HEK293T (cell line): Measurements from ENCODE around the gene ASAP2.

Experiments
- ARNT ChIP-seq: fragments of 450-650 bp; IDR thresholded peaks from 2 replicates; pipeline ENCODE4 v1.6.1; 2017; ENCODE audit warnings: mild to moderate bottlenecking
- BHLHE40 ChIP-seq: fragments of 450-650 bp; IDR thresholded peaks from 2 replicates; pipeline ENCODE4 v1.6.1; 2016; ENCODE audit warnings: mild to moderate bottlenecking, moderate library complexity, borderline replicate concordance
- ELF4 ChIP-seq: fragments of 450-650 bp; IDR thresholded peaks from 2 replicates; pipeline ENCODE4 v1.6.1; 2017; ENCODE audit warnings: antibody characterized with exemption
- FOXA1 ChIP-seq: fragments of 450-650 bp; IDR thresholded peaks from 2 replicates; pipeline ENCODE4 v1.6.1; 2016; ENCODE audit warnings: mild to moderate bottlenecking
- FOXM1 ChIP-seq: fragments of 450-650 bp; IDR thresholded peaks from 2 replicates; pipeline ENCODE4 v1.6.1; 2017; ENCODE audit warnings: mild to moderate bottlenecking, borderline replicate concordance
- HDGF ChIP-seq: fragments of 450-650 bp; IDR thresholded peaks from 2 replicates; pipeline ENCODE4 v1.6.1; 2017; ENCODE audit warnings: antibody characterized with exemption, borderline replicate concordance
- LEF1 ChIP-seq: fragments of 450-650 bp; IDR thresholded peaks from 2 replicates; pipeline ENCODE4 v1.6.1; 2017; ENCODE audit warnings: mild to moderate bottlenecking, borderline replicate concordance
- NFRKB ChIP-seq: fragments of 450-650 bp; IDR thresholded peaks from 2 replicates; pipeline ENCODE4 v1.6.1; 2016; ENCODE audit warnings: mild to moderate bottlenecking, moderate library complexity
- SP1 ChIP-seq: fragments of 450-650 bp; IDR thresholded peaks from 2 replicates; pipeline ENCODE4 v1.6.1; 2017
- SUZ12 ChIP-seq: fragments of 450-650 bp; IDR thresholded peaks from 2 replicates; pipeline ENCODE4 v1.6.1; 2016; ENCODE audit warnings: mild to moderate bottlenecking
- TARDBP ChIP-seq: fragments of 450-650 bp; IDR thresholded peaks from 2 replicates; pipeline ENCODE4 v1.6.1; 2016
- ZNF384 ChIP-seq: fragments of 450-650 bp; IDR thresholded peaks from 2 replicates; pipeline ENCODE4 v1.6.1; 2016
- TF ChIP-seq, protein P1 (sequence below): fragments of 450-650 bp; IDR thresholded peaks from 2 replicates; pipeline ENCODE4 v1.6.1; 2016

DNA sequence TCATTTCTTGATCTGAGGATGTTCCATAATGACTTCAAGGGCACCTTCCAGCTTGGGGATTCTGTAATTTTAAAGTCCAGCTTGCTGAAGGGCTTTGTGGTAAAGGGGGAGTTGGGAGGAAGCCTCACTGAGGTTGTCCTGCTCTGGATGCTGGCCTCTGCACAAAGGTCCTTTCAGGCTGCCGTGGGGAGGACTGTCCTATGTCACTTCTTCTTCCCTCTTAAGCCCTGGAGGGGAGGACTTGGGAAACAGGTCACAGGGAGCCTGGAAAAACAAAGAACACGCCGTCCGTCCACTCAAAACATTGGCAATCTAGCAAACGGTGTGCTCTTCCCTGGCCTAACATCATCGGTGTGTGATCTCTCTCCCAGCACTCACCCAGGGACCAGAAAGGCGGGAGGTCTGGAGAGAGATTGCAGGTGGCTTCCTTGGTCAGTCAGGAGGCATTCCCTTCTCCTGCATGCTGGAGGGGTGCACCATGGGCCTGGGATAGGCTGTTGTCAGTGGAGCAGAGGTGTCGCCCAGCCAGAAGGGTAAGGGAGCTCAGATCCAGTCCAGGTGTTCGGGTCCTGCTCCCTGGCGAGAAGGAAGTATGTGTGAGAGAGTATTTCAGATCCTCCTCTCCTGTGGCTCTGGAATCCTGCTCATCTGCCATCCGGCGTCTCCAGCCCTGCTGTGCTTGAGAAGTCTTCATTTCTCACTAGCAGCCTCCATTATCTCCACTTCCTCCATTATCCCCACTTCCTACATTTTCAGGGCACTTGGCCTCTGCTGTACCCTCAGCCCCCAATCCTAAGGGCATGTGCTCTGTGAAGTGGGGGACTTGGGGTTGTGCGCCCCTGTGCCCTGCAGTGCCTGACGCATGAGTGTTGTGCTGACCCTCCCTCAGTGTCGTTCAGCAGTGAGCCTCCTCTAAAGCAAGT, 20.1 kb downstream of the ASAP2 start:
- TF ChIP-seq NFRKB = no peak
- TF ChIP-seq FOXM1 = no peak
- TF ChIP-seq SP1 = no peak
- TF ChIP-seq, protein P1, sequence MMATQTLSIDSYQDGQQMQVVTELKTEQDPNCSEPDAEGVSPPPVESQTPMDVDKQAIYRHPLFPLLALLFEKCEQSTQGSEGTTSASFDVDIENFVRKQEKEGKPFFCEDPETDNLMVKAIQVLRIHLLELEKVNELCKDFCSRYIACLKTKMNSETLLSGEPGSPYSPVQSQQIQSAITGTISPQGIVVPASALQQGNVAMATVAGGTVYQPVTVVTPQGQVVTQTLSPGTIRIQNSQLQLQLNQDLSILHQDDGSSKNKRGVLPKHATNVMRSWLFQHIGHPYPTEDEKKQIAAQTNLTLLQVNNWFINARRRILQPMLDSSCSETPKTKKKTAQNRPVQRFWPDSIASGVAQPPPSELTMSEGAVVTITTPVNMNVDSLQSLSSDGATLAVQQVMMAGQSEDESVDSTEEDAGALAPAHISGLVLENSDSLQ = no peak
- TF ChIP-seq ZNF384 = no peak
- no peak for TF ChIP-seq TARDBP
- no peak for TF ChIP-seq BHLHE40
- TF ChIP-seq ARNT = no peak
- TF ChIP-seq FOXA1 = no peak
- no peak for TF ChIP-seq SUZ12
- TF ChIP-seq LEF1 = no peak
- no peak for TF ChIP-seq ELF4
- no peak for TF ChIP-seq HDGF
